Suppressor macrophage treated with lipopolysaccharide for 4 hours (primary cell): ENCODE data around the gene APBB3.

Experiments
- DNase-seq: peaks from one replicate; pipeline ENCODE4 v3.0.0-alpha.2; 2020

Gene APBB3

DNA sequence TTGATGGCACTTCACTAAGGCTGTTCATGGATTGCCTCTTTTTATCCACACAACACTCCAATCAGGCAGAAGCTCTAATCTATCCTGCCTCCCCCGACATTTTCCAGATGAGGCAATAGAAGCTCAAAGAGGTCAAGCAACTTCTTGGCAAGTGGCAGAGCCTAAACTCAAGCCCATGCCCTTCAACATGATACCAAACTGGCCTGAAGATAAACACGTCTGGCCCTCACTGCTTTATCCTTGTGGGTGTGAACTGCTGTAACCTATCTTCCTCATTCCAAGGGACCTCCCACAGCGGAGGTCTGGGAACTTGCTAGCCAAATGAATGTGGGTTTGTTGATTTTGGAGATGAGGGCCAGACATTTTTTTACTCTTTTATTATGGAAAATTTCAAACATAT is 9.8 kb upstream of the APBB3 start:
- peak; percentile 38 for DNase-seq

DNA sequence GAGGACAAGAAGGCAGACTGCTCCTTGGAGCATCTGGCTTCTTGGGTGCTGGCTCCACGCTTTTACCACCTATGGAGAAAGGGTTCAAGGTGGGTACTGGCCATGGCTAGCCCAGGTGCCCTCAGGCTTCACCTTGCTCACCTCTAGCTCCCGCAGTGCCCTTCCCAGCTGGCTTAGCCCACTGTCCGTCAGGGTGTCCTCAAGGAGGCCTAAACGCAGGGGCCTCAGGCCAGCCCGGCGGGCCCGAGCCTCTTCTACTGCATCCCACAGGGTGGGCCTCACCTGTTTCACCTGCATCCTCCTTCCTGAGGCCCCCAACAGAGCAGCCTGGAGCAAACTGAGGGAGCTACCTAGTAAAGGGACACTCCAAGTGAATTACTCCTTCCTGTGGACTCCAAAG is 9.3 kb upstream of the APBB3 start:
- DNase-seq = no peak

DNA sequence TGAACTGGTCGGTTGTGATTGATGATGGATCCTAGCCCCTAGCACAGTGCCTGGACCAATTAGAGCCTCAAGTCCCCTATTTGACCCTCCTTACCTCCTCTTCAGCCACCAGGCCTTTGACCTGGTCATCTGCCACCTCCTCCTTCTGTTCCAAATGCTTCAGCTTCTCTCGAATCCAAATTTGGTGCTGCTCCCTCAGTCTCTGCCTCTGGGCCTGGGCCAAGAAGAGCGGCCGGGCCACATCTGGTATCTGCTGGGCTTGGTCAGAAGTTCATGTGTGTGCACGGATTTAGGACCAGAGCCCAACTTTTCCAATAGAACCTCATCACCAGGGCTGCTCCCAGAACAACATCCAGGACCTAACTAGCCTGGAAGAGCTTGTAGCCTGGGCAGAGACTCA is 6.7 kb upstream of the APBB3 start:
- DNase-seq = no peak

DNA sequence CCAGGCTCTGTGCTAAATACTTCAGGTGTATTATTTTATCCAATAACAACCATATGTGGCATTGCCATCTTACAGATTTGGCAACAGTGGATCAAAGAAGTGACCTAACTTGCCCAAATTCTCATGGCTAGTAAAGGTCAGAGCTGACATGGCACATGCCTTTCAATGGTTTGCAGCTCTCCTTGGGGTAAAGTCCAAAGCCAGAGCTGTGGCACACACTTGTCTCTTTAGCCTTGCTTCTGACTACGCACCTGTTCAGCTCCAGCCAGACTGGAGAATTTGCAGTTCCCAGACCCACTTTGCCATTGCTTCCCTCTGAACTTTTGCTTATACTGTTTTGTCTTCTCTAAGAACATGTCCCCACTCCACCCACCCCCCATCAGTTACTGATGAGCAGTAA is 6.1 kb upstream of the APBB3 start:
- DNase-seq = no peak

DNA sequence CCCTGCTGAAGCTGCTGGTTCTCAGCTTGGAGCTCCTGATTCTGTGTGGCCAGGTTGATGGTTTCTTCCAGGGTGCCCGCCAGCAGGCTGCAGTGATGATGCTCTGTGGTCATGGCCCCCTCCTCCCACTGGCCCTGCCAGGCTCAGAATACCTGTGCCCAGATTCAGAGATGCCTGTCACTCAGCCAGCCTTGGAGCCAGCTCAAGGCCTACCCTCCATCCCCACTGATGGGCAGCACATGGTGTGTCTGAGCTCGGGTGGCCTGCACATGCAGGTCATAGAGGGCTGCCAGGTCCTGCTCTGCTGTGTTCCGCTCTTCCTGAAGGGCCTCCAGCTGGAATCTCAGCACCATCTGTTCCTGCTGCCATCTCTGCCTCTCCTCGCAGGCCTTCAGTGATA is 5.7 kb upstream of the APBB3 start:
- no peak for DNase-seq

DNA sequence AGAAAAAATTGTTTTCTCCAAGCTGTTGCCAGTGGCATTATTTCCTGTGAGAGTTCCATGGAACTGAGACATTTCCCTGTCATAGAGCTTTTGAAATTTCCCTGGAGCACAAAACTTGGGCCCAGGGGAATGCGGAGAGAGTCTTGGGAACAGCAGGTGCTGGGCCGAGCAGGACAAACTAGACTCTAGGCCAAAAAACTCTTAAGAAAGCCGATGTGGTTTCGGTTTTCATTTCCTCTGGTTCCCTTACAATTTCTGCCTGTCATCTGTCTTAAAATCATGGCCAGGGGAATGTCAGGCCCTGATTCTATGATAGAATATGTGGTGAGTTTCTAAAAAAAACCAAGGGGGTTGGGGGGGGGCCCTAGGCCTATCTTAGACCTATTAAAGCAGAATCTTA is 4.8 kb upstream of the APBB3 start:
- peak; percentile 82 for DNase-seq

DNA sequence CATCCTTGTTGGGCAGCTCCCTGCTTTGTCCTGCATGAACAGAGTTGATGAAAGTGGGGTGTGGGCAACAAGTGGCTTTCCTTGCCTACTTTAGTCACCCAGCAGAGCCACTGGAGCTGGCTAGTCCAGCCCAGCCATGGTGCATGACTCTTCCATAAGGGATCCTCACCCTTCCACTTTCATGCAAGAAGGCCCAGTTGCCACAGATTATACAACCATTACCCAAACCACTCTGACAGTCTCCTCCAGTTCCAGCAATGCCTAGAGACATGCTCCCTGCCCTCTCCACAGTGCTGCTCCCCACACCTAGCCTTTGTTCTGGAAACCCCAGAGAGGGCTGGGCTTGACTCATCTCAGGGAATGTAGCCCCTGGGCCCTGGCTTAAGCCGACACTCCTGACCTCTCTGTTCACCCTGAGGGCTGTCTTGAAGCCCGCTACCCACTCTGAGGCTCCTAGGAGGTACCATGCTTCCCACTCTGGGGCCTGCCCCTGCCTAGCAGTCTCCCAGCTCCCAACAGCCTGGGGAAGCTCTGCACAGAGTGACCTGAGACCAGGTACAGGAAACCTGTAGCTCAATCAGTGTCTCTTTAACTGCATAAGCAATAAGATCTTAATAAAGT is 4.2 kb upstream of the APBB3 start:
- DNase-seq = no peak

DNA sequence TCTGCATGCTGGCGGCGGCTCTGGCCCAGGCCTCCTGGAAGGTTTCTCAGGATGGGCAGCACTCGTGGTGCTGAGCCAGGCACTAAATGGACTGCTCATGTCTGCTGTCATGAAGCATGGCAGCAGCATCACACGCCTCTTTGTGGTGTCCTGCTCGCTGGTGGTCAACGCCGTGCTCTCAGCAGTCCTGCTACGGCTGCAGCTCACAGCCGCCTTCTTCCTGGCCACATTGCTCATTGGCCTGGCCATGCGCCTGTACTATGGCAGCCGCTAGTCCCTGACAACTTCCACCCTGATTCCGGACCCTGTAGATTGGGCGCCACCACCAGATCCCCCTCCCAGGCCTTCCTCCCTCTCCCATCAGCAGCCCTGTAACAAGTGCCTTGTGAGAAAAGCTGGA is 3.5 kb upstream of the APBB3 start:
- DNase-seq = no peak

DNA sequence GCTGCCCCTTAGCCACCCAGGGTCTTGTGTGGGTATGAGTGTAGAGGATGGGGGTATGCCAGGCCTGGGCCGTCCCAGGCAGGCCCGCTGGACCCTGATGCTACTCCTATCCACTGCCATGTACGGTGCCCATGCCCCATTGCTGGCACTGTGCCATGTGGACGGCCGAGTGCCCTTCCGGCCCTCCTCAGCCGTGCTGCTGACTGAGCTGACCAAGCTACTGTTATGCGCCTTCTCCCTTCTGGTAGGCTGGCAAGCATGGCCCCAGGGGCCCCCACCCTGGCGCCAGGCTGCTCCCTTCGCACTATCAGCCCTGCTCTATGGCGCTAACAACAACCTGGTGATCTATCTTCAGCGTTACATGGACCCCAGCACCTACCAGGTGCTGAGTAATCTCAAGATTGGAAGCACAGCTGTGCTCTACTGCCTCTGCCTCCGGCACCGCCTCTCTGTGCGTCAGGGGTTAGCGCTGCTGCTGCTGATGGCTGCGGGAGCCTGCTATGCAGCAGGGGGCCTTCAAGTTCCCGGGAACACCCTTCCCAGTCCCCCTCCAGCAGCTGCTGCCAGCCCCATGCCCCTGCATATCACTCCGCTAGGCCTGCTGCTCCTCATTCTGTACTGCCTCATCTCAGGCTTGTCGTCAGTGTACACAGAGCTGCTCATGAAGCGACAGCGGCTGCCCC is 2.9 kb upstream of the APBB3 start:
- DNase-seq = no peak

DNA sequence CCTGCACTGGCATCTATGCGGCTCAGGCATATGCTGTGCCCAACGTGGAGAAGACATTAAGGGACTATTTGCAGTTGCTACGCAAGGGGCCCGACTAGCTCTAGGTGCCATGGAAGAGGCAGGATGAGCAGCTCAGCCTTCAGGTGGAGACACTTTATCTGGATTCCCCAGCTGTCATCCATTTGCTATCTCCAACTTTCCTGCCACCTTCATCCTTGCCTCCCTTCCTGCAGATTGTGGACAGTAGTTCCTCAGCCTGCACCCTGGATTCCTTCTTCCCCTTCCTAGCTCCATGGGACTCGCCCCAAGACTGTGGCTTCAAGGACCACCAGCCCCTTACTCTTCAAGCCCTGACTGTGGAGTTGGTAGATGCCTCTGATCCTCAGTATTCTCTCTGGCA is 2.3 kb upstream of the APBB3 start:
- DNase-seq = no peak

DNA sequence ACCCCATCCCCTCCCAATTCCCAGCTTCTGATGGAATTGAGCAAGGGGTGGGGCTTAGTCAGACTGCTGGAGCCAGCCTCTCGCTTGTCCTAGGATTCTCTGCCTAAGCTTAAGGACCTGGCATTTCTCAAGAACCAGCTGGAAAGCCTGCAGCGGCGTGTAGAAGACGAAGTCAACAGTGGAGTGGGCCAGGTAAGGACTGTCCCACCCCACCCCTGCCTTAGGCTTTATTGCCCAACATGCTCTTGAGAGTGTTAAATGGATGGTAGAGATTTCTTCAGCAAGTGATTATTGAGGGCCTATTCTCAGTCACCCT is 1.3 kb upstream of the APBB3 start:
- no peak for DNase-seq

DNA sequence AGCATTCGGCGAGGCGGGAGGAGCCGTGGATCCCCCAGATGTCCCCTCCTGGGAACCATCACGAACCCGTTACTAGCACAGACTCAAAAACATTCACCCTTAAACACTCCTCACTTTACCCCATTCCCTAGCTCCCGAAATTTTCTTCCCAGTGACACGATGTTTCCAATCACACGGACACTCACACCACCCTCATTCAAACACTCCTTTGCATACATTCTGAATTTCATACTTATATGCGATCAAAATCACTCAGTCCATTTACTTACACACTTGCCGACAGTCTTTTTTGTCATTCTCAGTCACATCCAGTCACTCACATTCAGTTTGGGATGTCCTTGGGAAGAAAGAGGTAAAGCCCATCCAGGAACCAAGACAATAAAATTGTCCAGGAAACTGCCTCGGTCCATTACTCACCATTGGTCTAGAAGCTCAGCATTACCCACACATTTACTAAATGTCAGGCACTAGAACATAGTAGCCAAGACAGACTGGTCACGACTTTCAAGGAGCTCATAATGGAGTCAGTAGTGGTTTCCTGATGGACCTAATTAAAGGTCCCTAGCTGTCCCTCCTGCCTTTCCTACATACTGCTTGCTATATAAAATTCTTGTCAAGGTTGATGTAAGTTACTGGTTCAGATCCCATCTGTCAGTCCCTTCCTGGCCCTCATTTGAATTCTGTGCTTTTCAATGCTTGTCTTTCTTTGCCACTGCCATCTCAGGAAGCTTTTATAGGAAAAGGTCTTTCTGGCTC is 804 bp upstream of the APBB3 start:
- peak; percentile 52 for DNase-seq

DNA sequence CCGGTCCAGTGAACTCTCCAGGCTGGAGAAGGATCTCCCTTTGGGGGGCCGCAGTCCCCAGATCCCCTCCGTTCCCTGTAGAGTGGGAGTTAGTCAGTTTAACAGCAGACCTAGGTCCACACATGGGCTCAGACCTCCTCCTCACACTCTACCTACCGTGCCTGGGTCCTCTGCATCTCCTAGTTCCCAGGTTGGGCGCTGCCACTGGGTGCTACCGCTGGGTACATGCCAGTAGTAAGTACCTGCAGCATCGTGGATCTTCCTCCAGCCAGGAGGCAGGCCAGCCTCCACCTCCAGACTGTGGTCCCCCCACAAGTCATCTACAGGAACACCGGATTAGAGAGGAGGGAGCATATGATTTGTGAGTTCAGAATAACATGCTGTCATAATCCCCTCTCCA is 802 bp downstream of the APBB3 start:
- DNase-seq = no peak

DNA sequence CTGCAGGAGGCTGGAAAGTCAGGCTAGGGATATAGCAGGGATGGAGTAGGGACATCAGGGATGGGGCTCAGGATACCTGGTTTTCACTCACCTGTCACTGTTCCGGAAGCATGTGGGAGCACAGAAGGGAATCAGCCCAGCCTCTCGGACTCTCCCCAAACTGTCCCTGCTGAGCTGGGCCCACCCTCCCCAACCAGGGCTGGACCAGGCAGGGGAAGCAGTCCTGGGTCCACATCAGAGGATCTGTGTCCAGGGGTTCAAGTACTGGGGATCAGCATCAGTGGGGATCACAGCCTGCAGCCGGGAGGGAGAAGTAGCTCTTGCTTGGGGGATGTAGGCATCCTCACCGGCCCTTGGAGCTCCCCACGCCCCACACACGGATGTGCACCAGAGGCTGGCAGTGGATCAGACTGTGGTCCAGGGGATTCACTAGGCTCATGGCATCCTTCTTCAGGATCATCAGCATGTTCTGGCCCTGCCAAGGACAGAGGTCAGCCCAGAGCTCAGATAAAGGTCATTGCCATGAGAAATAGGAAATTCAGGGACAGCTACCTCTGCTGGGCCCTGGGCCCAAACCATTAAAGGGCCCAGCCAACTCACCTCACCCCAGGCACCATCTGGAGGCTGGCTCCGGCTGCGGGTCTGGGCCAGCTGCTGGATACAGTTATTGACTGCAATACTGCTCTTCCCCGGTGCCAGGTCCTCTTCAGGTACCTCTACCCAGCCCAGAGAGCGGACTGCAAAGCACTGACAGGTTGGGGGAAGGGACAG is 2.5 kb downstream of the APBB3 start:
- DNase-seq = no peak

DNA sequence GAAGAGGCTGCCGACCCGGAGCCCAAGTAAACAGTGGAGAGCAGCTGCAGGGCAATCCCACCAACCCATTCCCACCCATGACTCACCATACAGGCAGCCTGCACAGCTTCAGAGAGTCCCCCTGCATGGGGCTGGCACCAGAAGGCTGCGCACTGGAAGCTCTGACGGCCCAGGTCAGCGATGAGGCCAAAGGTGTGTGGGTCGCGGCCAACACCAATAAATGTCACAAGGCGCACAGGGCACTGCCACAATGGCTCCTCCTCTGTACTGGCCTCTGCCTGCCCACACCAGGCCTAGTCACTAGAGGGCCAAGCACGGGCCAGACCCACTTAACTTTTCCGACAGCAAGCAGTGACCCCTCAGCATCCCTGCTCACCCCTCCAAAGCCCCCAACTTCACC is 4.2 kb downstream of the APBB3 start:
- no peak for DNase-seq

DNA sequence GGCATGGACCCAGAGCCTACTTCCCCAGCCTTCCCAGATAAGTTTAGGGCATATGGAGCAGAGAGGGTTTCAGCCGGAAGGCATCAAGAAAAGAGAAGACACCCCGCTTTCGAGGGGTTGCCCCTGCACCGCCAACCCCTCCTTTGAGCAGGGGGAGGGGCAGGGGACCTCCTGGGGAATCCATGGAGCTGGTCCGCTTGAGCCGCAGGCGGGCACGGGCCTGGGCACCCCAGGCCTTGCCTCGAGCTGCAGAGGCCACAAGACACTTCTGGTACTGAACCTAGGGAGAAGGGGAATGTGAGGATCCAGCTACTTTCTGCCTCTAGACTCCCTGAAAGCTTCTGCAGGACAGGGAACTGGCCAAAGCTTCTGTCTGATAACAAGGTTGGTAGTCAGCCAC is 5.9 kb downstream of the APBB3 start:
- DNase-seq = no peak

DNA sequence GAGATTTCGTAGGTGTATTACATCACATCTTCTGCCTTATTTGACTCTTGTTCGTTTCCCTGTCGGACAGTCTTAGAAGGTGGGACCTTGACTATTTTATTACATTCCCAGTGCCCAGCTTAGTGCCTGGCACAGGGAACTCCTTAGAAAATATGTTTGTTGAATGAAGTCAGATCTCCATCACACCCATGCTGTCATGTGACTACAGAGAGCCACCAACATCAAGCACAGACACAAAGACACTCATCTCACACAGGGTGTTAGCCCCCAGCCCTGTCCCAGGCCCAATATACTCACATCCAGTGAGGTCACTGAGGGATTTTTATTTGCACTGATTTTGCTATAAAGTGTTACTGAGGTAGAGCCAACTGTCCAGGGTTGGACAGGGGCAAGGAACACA is 6.4 kb downstream of the APBB3 start:
- no peak for DNase-seq

DNA sequence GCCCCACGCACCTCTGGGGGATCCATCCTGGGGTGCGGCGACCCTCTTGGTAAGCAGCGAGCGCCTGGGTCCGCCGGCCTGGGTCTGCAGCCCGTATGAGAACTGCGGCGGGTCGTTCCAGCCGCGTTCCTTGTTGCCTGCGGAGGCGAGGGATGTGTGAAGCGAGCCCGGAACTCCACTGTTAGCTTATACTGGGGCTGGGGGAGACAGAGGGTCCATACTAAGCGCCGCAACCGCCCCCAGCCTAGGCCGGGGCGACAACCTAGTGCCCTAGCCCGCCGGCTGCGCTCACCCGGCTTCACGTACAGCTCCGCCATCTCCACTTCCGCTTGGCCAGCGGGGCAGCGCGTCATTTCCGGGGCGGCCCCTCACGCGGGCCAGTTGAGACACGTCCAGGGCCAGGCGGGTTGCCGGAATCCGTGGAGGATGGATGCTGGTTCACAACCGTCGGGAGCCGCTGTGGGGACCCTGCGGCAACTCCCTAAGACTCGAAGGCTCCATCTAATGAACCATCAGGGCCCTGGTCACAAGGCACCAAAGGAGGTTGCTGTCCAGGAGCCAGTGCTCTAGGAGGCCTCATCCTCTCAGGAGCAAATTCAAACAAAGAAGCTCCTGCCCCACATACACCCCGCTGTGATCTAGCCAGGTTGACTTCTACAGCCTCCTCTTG is 7.1 kb downstream of the APBB3 start, which contains the start of gene SRA1:
TSS of gene SRA1 (minus strand) at position 338 of the 670 bp plus-strand sequence. CDS start at position 317, 21 bp downstream.
- peak; percentile 97 for DNase-seq

DNA sequence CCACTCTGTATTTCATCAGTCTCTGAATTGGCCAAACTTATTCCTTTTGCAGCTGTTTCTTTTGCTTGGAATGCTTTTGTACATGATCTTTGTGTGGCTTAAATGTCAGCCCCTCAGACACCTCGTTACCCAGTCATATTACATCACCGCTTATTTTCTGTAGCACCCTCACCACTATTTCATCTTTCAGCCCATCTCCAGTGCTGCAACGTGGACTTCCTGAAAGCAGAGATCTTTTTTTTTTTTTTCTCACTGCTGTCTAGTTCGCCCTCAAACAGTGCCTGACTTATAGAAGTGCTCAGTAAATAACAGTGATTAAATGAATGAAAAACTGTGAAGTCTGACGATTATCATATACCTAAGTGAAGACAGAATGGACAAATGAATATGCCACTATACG is 8.0 kb downstream of the APBB3 start:
- DNase-seq = peak; percentile 60

DNA sequence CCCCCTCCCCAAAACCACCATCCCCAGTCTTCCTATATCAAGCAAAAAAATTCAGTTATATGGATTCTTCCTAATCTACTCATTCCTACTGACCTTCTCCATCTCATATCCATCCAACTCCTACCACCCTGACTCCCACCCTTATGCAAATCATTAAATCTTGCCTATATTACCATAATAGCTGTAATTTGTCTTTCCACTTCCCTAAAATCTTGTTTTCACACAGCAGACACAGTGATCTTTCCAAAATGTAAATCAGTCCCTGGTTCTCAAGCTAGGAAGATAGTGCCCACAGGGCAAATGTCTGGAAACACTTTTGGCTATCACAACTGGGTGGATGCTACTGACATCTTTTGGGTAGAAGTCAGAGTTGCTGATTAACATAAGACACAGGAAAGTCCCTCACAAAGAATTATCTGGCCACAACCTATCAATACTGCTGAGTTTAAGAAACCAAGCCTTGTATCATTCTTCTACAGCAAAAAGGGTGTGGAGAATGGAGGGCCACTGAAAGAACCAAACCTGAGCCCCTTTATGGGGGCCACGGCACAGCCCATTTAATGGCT is 8.6 kb downstream of the APBB3 start:
- DNase-seq = peak; percentile 35

DNA sequence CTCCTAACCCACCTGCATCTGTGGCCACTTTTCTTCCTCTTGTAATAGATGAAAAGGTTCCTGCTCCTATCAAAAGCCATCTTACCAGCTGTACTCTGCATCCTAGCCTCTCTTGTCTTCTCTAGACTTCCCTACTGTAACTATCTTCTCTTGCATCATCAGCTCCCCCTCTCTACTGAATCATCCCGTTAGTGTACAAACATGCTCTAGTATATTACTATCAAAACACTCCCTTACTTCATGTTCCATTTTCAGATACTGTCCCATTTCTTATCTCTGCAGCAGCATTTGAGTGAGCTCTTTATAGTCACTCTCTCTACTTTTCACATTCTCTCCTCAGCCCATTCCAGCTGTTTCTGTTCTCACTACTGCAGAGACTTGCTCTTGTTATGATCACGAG is 9.9 kb downstream of the APBB3 start:
- peak; percentile 52 for DNase-seq

DNA sequence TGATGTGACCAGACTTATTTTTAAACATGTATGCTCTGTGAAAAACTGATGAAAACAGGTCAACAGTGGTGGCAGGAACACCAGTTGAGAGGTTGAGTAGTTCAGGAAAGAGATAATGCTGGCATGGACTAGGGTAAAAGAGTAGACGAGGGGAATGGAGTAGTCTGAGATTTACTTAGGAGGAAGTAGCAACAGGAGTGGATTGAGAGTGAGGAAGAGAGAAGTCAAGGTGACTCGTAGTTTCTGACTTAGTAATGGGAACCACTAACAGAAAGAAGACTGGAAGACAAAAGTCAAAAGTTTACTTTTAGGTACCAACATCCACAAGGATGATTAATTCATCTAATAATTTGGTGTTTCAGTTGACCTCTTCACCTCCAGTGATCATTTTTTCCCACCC is 10.7 kb downstream of the APBB3 start:
- peak; percentile 46 for DNase-seq

DNA sequence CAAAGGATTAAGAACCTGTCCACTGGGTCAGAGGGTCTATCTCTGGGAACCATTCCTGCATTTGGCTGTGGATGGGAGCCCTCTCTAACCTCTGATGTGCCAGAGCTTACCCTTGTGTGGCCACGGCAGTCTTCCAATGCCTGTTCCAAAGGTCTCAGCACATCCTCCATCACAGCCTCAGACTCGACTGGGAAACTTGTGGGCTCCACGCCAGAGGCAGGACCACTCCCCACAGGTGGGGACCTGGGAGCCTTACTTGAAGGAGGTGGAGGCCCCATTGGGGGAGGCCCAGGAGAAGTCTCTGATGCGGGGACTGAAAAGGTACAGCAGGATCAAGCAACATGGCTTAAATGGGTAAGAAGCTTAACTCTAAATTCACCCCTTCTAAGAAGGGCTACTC is 12.5 kb downstream of the APBB3 start:
- DNase-seq = no peak
